IPS DF 6.9 (cell line): Measurements from ENCODE around the gene OSBPL3.

Experiments
- DNase-seq: peaks from one replicate; pipeline ENCODE4 v3.0.0-alpha.2; 2013; ENCODE audit warnings: low read depth, low spot score
- H3K27ac ChIP-seq: one replicate; pipeline ENCODE4 v1.5.1; 2013; ENCODE audit warnings: low read length, control low read depth
- H3K27me3 ChIP-seq: 2 replicates; pipeline ENCODE4 v1.6.1; 2013; ENCODE audit warnings: mild to moderate bottlenecking, low read length; ENCODE audit not compliant: control insufficient read depth, insufficient read depth
- H3K36me3 ChIP-seq: 2 replicates; pipeline ENCODE4 v1.6.1; 2013; ENCODE audit warnings: low read length; ENCODE audit not compliant: control insufficient read depth, insufficient read depth
- H3K4me1 ChIP-seq: 2 replicates; pipeline ENCODE4 v1.6.1; 2013; ENCODE audit warnings: low read length; ENCODE audit not compliant: control insufficient read depth, insufficient read depth
- H3K4me3 ChIP-seq: 2 replicates; pipeline ENCODE4 v1.5.1; 2013; ENCODE audit warnings: mild to moderate bottlenecking, low read length
- H3K9me3 ChIP-seq: 2 replicates; pipeline ENCODE4 v1.6.1; 2013; ENCODE audit warnings: low read length, inconsistent platforms; ENCODE audit not compliant: control insufficient read depth, insufficient read depth
- WGBS: extraction: QIAGEN DNeasy Blood & Tissue Kit; methylation state at CpG from one replicate; pipeline ENCODE4 v1.1.7; 2013; ENCODE audit warnings: mixed read lengths, missing lambda C conversion rate; ENCODE audit not compliant: insufficient read length, insufficient coverage; 5-methylcytosine and 5-hydroxymethylcytosine counted together

OSBPL3 gene

GRCh38 chr7:24939416-24939815 lies 40.6 kb downstream of the OSBPL3 start:
- no peaks in the 10 kb centered on the region for H3K9me3 ChIP-seq
- no peaks in the 10 kb centered on the region for H3K36me3 ChIP-seq
- no peaks in the 10 kb centered on the region for H3K4me1 ChIP-seq
- no peaks in the 10 kb centered on the region for H3K27me3 ChIP-seq
- WGBS: no CpG with 5 or more reads among the region's 1 CpG
- no peak overlapping the region for H3K4me3 ChIP-seq
- DNase-seq: no peak
- H3K27ac ChIP-seq: no peak overlapping the region

GRCh38 chr7:24936121-24936824 lies 43.7 kb downstream of the OSBPL3 start:
- Histone ChIP-seq H3K4me1 (peaks cover 3% of the 10 kb centered on the region; the same call in 1 of the 2 replicates), H3K27me3 (no peaks in the 10 kb centered on the region), H3K36me3 (no peaks in the 10 kb centered on the region), H3K4me3 (no peak overlapping the region), H3K9me3 (no peaks in the 10 kb centered on the region), H3K27ac (no peak overlapping the region)
- WGBS: no CpG with 5 or more reads among the region's 3 CpGs
- no peak for DNase-seq

- no peak for DNase-seq
- H3K27ac ChIP-seq: no peak overlapping the region
- 100% methylated on average over 1 of the region's 2 CpGs for WGBS
Observed at GRCh38 chr7:24933298-24933697, 46.7 kb downstream of the OSBPL3 start.

GRCh38 chr7:24932815-24933214 lies 47.2 kb downstream of the OSBPL3 start:
- Histone ChIP-seq H3K4me1 (peaks cover 3% of the 10 kb centered on the region; the same call in 1 of the 2 replicates), H3K27me3 (no peaks in the 10 kb centered on the region), H3K36me3 (no peaks in the 10 kb centered on the region), H3K27ac (no peak overlapping the region), H3K9me3 (no peaks in the 10 kb centered on the region), H3K4me3 (no peak overlapping the region)
- no peak for DNase-seq
- WGBS: no CpG with 5 or more reads among the region's 10 CpGs

More at GRCh38 chr7:24933298-24933697, 46.7 kb downstream of the OSBPL3 start:
- Histone ChIP-seq H3K36me3 (no peaks in the 10 kb centered on the region), H3K4me1 (peaks cover 3% of the 10 kb centered on the region; the same call in 1 of the 2 replicates), H3K4me3 (no peak overlapping the region), H3K27me3 (no peaks in the 10 kb centered on the region), H3K9me3 (no peaks in the 10 kb centered on the region)

DNA sequence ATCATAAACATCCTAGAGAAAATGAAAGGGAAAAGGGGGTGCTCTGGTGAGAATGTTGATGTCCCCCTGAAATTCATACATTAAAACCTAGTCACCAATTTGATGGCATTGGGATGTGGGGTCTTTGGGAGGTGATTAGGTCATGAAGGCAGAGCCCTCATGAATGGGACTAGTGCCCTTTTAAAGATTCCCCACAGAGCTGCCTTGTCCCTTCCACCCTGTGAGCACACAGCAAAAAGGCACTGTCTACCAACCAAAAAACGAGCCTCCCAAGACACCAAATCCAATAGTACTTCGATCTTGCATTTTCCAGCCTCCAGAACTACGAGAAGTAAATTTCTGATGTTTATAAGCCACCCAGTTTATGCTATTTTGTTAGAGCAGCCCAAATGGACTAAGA lies 47.6 kb downstream of the OSBPL3 start:
- Histone ChIP-seq H3K27ac (no peak overlapping the region), H3K4me3 (no peak overlapping the region), H3K9me3 (no peaks in the 10 kb centered on the region), H3K36me3 (no peaks in the 10 kb centered on the region), H3K27me3 (no peaks in the 10 kb centered on the region), H3K4me1 (peaks cover 3% of the 10 kb centered on the region; the same call in 1 of the 2 replicates)
- DNase-seq: no peak
- WGBS: no CpG with 5 or more reads among the region's 3 CpGs

DNA sequence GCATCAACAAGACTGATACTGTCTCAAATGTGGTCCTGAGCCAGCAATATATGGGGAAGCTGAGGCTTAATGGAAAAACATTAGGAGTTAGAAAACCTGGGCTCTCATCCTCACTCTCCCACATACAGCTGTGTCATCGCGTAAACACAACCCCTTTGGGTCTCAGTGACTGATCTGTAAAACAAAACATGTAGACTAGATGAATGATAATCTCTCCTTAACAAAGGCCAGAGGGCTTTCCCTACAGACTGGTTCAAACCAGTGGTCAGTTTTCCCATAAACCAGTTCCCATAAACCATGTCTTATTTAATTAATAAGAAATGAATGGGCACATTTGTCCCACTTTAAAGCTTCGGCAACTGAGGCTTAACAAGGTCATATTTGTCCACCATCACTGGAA lies 48.1 kb downstream of the OSBPL3 start:
- no peaks in the 10 kb centered on the region for H3K27me3 ChIP-seq
- H3K4me1 ChIP-seq: peaks cover 3% of the 10 kb centered on the region; the same call in 1 of the 2 replicates
- no peak overlapping the region for H3K4me3 ChIP-seq
- WGBS: no CpG with 5 or more reads among the region's 3 CpGs
- no peaks in the 10 kb centered on the region for H3K9me3 ChIP-seq
- DNase-seq: no peak
- H3K36me3 ChIP-seq: no peaks in the 10 kb centered on the region
- no peak overlapping the region for H3K27ac ChIP-seq

GRCh38 chr7:24930856-24931255 lies 49.1 kb downstream of the OSBPL3 start:
- Histone ChIP-seq H3K36me3 (no peaks in the 10 kb centered on the region), H3K27me3 (no peaks in the 10 kb centered on the region), H3K4me3 (no peak overlapping the region), H3K9me3 (no peaks in the 10 kb centered on the region), H3K4me1 (peaks cover 3% of the 10 kb centered on the region; the same call in 1 of the 2 replicates), H3K27ac (no peak overlapping the region)
- WGBS: no CpG with 5 or more reads among the region's 1 CpG
- DNase-seq: no peak

DNA sequence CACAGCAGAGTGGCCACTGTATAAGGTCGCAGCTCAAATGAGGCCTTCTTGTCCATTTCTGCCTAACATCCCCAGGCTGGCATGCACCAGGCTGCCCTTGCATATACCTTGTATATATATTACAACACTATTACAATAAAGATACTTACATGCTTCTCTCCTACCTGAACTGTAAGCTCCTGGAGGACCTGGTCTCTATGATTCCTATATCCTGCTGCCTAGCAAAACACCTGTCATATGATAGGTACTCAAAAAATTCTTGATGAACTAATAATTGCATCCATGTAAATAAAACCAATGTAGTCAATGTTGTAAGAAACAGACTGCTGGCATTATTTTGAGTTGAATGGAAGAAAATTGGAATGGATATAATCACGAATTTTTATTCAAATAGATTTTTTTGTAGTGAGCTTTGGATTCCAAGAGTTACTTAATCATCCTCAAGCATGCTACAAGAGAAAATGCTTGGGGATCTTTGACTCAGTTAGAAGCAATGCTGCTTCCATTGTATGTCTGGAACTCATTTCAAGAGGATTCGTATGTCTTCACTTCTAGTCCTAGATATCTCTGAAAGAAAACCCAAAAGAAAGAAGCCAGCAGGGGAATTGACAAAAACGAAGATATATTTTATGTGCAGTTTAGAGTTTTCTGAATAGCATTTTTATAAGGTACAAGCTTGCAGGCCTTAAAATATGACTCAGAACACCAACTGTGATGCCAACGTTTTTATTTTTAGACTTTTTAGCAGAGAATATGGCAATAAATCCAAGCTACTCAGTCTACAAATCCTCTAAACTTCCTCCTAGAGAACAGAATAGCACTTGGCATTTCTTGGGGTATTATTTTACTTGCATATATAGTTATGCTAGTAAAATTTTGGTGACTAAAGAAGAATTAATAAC lies 53.1 kb downstream of the OSBPL3 start:
- no peak overlapping the region for H3K4me3 ChIP-seq
- H3K9me3 ChIP-seq: no peaks in the 10 kb centered on the region
- H3K36me3 ChIP-seq: no peaks in the 10 kb centered on the region
- H3K27ac ChIP-seq: no peak overlapping the region
- WGBS: 100% methylated on average over 1 of the region's 5 CpGs
- H3K4me1 ChIP-seq: no peaks in the 10 kb centered on the region; the same call in 1 of the 2 replicates
- H3K27me3 ChIP-seq: no peaks in the 10 kb centered on the region
- DNase-seq: no peak

DNA sequence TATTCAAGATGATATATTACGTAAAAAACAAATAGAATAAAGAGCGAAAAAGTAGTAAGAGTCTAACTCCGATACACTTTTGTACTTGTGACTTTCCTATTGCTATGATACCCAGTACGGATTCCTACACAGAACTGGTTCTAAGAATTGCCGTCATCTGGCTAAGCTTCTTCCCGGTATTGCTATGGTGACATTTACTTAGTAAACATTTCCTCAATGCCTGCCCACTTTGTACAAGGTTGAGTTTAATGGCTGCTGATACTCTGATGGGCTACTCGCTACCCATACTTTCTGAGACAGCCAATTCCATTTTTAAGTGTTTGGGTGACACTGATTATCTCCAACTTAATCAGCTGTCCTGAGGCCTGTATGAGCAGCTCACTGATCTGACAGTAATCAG lies 55.6 kb downstream of the OSBPL3 start:
- no peak for DNase-seq
- H3K27me3 ChIP-seq: no peaks in the 10 kb centered on the region
- H3K9me3 ChIP-seq: no peaks in the 10 kb centered on the region
- WGBS: no CpG with 5 or more reads among the region's 7 CpGs
- no peaks in the 10 kb centered on the region for H3K36me3 ChIP-seq
- no peak overlapping the region for H3K4me3 ChIP-seq
- no peaks in the 10 kb centered on the region for H3K4me1 ChIP-seq
- no peak overlapping the region for H3K27ac ChIP-seq

DNA sequence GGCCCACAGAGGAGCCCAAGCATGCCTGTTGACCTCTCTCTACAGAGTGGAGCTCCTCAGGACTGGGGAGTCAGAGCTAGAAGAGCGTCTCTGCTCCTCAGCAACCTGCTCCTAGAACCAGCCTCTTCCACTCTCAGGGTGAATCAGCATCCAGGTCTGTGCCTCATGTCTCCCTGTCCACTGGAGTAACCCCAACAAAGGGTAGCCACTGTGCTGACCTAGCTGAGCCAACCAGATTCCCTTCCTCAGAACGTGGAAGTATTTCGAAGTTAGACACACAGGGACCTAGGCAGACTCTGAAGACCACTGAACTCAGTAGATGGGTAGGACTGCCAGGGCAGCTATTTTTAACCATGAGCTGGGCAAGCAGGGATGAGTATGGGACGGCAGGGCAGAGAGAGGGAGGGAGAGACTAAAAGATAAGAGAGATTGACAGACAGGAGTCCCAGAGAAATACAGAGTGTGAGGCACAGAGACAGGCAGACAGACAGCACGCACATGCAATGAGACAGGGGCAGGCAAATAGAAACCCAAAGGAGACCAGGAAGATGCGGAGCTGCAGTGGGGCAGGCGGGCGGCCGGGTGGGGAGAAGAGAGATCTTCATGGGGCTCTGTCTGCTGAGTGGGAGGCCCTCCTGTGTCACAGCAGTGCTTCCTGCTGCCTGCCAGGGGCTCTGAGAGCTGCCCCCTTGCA lies 56.7 kb downstream of the OSBPL3 start:
- no peak for DNase-seq
- H3K4me1 ChIP-seq: no peaks in the 10 kb centered on the region

More for the DNA sequence above, 56.7 kb downstream of the OSBPL3 start:
- H3K36me3 ChIP-seq: no peaks in the 10 kb centered on the region
- WGBS: no CpG with 5 or more reads among the region's 9 CpGs
- no peaks in the 10 kb centered on the region for H3K9me3 ChIP-seq
- no peaks in the 10 kb centered on the region for H3K27me3 ChIP-seq
- no peak overlapping the region for H3K4me3 ChIP-seq
- no peak overlapping the region for H3K27ac ChIP-seq
